ENCODE measurements around the gene FOS. TPM values are rescaled to one million over a fixed set of nuclear protein-coding genes. Genes with fewer than 3 reads are reported as not detected.

The FOS gene
- total and polyA plus RNA-seq, 2 experiments from 2014 or later, result 107 to 124 TPM

DNA sequence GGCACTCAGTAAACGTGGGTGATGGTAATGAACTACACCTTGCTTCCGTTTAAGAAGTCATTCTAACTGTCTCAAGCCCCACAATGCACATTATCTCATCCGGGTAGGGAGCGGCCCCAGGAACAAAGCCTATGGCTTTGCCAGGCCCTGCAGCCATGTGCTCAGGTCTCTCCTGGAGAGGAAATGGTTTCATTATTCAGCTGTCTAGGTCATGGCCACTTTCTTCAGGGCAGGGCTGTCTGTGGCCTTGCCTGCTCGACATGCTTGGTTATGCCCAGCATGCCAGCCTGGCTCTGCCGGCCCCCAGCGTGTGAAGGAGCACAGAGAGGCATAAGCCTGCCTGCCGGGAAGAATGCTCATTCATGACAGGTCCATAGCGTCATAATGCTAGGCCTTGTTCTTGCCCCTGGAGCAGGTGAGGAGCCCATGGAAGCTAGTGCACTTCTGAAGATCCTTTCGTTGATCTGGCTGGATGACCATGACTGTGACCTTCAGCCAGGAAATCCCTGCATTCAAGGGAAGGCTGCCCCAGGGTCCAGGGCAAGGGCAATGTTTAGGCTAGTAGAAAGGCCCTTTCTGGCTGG, 26.3 kb upstream of the FOS start:
- in situ Hi-C loops (cut with MboI), result no loop called here
- TF ChIP-seq EZH2phosphoT487 (IDR thresholded peaks at IDR 0.05; ENCODE audit: insufficient read depth, low read depth), result no peak
- no peak for TF ChIP-seq EZH2 (IDR thresholded peaks at IDR 0.05; ENCODE audit: insufficient read depth, poor library complexity, severe bottlenecking)
- no peak overlapping the region for H3K27ac ChIP-seq
- peaks cover 1% of the 10 kb centered on the region; the same call in 1 of the 2 replicates for H3F3A ChIP-seq (ENCODE audit: insufficient read depth)
- H3K79me2 ChIP-seq (ENCODE audit: insufficient read depth), result no peaks in the 10 kb centered on the region
- H4K20me1 ChIP-seq (ENCODE audit: insufficient read depth), result no peaks in the 10 kb centered on the region
- H3K9me3 ChIP-seq (ENCODE audit: low read depth), result no peaks in the 10 kb centered on the region
- H3K4me1 ChIP-seq (ENCODE audit: insufficient read depth), result peaks cover 5% of the 10 kb centered on the region
- no peak for DNase-seq
- no peak overlapping the region for H3K9ac ChIP-seq
- no peak overlapping the region for H3K4me3 ChIP-seq
- 84 to 86% methylated on average over 8 to 10 of the region's 10 CpGs for WGBS, 2 experiments (ENCODE audit: low coverage in 1 of 2, low lambda C conversion rate in 2 of 2, missing lambda C conversion rate in 2 of 2)
- H2AFZ ChIP-seq, result no peak overlapping the region
- H3K27me3 ChIP-seq (replicated peaks; ENCODE audit: insufficient read depth), result no peaks in the 10 kb centered on the region
- H3K9me2 ChIP-seq (ENCODE audit: insufficient read depth), result no peaks in the 10 kb centered on the region
- H3K36me3 ChIP-seq (ENCODE audit: low read depth), result no peaks in the 10 kb centered on the region
- no peak overlapping the region for H3K4me2 ChIP-seq (ENCODE audit: unreplicated experiment)

GRCh38 chr14:75254381-75254822, 24.2 kb upstream of the FOS start:
- no peak for DNase-seq
- Histone ChIP-seq H3K9ac (no peak overlapping the region), H3F3A (ENCODE audit: insufficient read depth) (peaks cover 11% of the 10 kb centered on the region), H4K20me1 (ENCODE audit: insufficient read depth) (no peaks in the 10 kb centered on the region), H3K4me1 (ENCODE audit: insufficient read depth) (peaks cover 20% of the 10 kb centered on the region), H3K79me2 (ENCODE audit: insufficient read depth) (no peaks in the 10 kb centered on the region), H3K4me2 (ENCODE audit: unreplicated experiment) (no peak overlapping the region), H3K27ac (no peak overlapping the region), H3K27me3 (replicated peaks; ENCODE audit: insufficient read depth) (no peaks in the 10 kb centered on the region), H3K9me2 (ENCODE audit: insufficient read depth) (no peaks in the 10 kb centered on the region), H3K4me3 (no peak overlapping the region), H3K9me3 (ENCODE audit: low read depth) (no peaks in the 10 kb centered on the region), H2AFZ (no peak overlapping the region), H3K36me3 (ENCODE audit: low read depth) (no peaks in the 10 kb centered on the region)
- 67 to 70% methylated on average over 6 of the region's 6 CpGs for WGBS, 2 experiments (ENCODE audit: low coverage in 1 of 2, low lambda C conversion rate in 2 of 2, missing lambda C conversion rate in 2 of 2)
- in situ Hi-C loops (cut with MboI), result no loop called here
- TF ChIP-seq EZH2phosphoT487 (IDR thresholded peaks at IDR 0.05; ENCODE audit: insufficient read depth, low read depth) (no peak), EZH2 (IDR thresholded peaks at IDR 0.05; ENCODE audit: insufficient read depth, poor library complexity, severe bottlenecking) (no peak)

GRCh38 chr14:75254901-75255584, 23.6 kb upstream of the FOS start:
- Histone ChIP-seq H3F3A (ENCODE audit: insufficient read depth) (peaks cover 18% of the 10 kb centered on the region), H3K79me2 (ENCODE audit: insufficient read depth) (no peaks in the 10 kb centered on the region), H3K4me3 (no peak overlapping the region), H3K4me1 (ENCODE audit: insufficient read depth) (peaks cover 26% of the 10 kb centered on the region), H3K27ac (no peak overlapping the region), H3K4me2 (ENCODE audit: unreplicated experiment) (no peak overlapping the region), H4K20me1 (ENCODE audit: insufficient read depth) (no peaks in the 10 kb centered on the region), H3K9ac (no peak overlapping the region), H3K27me3 (replicated peaks; ENCODE audit: insufficient read depth) (no peaks in the 10 kb centered on the region), H3K9me2 (ENCODE audit: insufficient read depth) (no peaks in the 10 kb centered on the region), H2AFZ (no peak overlapping the region), H3K9me3 (ENCODE audit: low read depth) (no peaks in the 10 kb centered on the region), H3K36me3 (ENCODE audit: low read depth) (no peaks in the 10 kb centered on the region)
- in situ Hi-C loops (cut with MboI), result no loop called here
- TF ChIP-seq EZH2 (IDR thresholded peaks at IDR 0.05; ENCODE audit: insufficient read depth, poor library complexity, severe bottlenecking), result no peak
- no peak for TF ChIP-seq EZH2phosphoT487 (IDR thresholded peaks at IDR 0.05; ENCODE audit: insufficient read depth, low read depth)
- WGBS, 2 experiments (ENCODE audit: low coverage in 1 of 2, low lambda C conversion rate in 2 of 2, missing lambda C conversion rate in 2 of 2), result 32 to 40% methylated on average over 7 of the region's 7 CpGs
- DNase-seq, result no peak

- no peaks in the 10 kb centered on the region for H3K79me2 ChIP-seq (ENCODE audit: insufficient read depth)
- H3K4me2 ChIP-seq (ENCODE audit: unreplicated experiment), result peak overlapping the region; percentile 73
- H3K9me3 ChIP-seq (ENCODE audit: low read depth), result no peaks in the 10 kb centered on the region
- H3K9ac ChIP-seq, result peak overlapping the region; percentile 96
- H3K36me3 ChIP-seq (ENCODE audit: low read depth), result no peaks in the 10 kb centered on the region
- H3K27me3 ChIP-seq (replicated peaks; ENCODE audit: insufficient read depth), result no peaks in the 10 kb centered on the region
- TF ChIP-seq EZH2 (IDR thresholded peaks at IDR 0.05; ENCODE audit: insufficient read depth, poor library complexity, severe bottlenecking) (no peak), EZH2phosphoT487 (IDR thresholded peaks at IDR 0.05; ENCODE audit: insufficient read depth, low read depth) (no peak)
- H2AFZ ChIP-seq, result peak overlapping the region; percentile 27
- WGBS, 2 experiments (ENCODE audit: low coverage in 1 of 2, low lambda C conversion rate in 2 of 2, missing lambda C conversion rate in 2 of 2), result 14 to 18% methylated on average over 12 of the region's 12 CpGs
- H3K4me3 ChIP-seq, result peak overlapping the region; percentile 61
- H3K9me2 ChIP-seq (ENCODE audit: insufficient read depth), result no peaks in the 10 kb centered on the region
- H4K20me1 ChIP-seq (ENCODE audit: insufficient read depth), result no peaks in the 10 kb centered on the region
- peaks cover 22% of the 10 kb centered on the region for H3F3A ChIP-seq (ENCODE audit: insufficient read depth)
- peak overlapping the region; percentile 99 for H3K27ac ChIP-seq
- peaks cover 27% of the 10 kb centered on the region for H3K4me1 ChIP-seq (ENCODE audit: insufficient read depth)
- in situ Hi-C loops (cut with MboI), result no loop called here
- peak; percentile 84 for DNase-seq
Measured at GRCh38 chr14:75258079-75258802, 20.4 kb upstream of the FOS start.
